Adrenal gland (tissue), 12 donors: ENCODE data around the gene AGBL1. TPM values are rescaled to one million over a fixed set of nuclear protein-coding genes. Genes with fewer than 3 reads are reported as not detected.

ENCODE experiments used
- DNase-seq, 7 donors: peaks; one replicate each; pipeline ENCODE4 v3.0.0-alpha.2; 2019 to 2020
- H3K27ac ChIP-seq, 5 donors: fragments of 200-600 bp; sonication (generic) in 4 of 5; 1 replicate in 3 of 5; 2 replicates in 2 of 5; pipeline versions ENCODE4 v1.5.1 to v1.8.0; 2016 to 2020; ENCODE audit warnings: mild to moderate bottlenecking in 1 of 5
- H3K27me3 ChIP-seq: fragments of 200-600 bp; 2 replicates; pipeline ENCODE4 v1.8.0; 2021
- H3K36me3 ChIP-seq, 2 donors: fragments of 200-600 bp; replicated peaks in 1 of 2; 1 replicate in 1 of 2; 2 replicates in 1 of 2; pipeline versions ENCODE4 v1.5.1 to v1.8.0; 2018 to 2022
- H3K4me1 ChIP-seq, 2 donors: fragments of 200-600 bp; replicated peaks in 1 of 2; 1 replicate in 1 of 2; 2 replicates in 1 of 2; pipeline versions ENCODE4 v1.5.1 to v1.8.0; 2018 to 2021
- H3K4me3 ChIP-seq, 4 donors: fragments of 200-600 bp; sonication (generic) in 3 of 4; one replicate each; pipeline ENCODE4 v1.5.1; 2016 to 2018
- H3K9me3 ChIP-seq, 3 donors: fragments of 200-600 bp; sonication (generic) in 1 of 3; replicated peaks in 1 of 3; 1 replicate in 2 of 3; 2 replicates in 1 of 3; pipeline versions ENCODE4 v1.5.1 to v1.8.0; 2016 to 2021
- CTCF ChIP-seq, 6 experiments: fragments of 450-650 bp in 4 of 6; fragments of 200-600 bp in 2 of 6; sonication (generic) in 1 of 6; IDR thresholded peaks; 1 replicate in 5 of 6; 2 replicates in 1 of 6; pipeline versions ENCODE4 v1.5.1 to v1.8.0; 2016 to 2021; ENCODE audit warnings: antibody characterized with exemption in 6 of 6, mild to moderate bottlenecking in 2 of 6, moderate library complexity in 1 of 6
- POLR2A ChIP-seq, 2 donors: fragments of 450-650 bp; IDR thresholded peaks; one replicate each; pipeline ENCODE4 v1.6.1; 2017; ENCODE audit warnings: antibody characterized with exemption in 2 of 2, mild to moderate bottlenecking in 2 of 2, moderate library complexity in 1 of 2
- WGBS, 4 donors: extraction: QIAGEN DNeasy Blood & Tissue Kit in 2 of 4; methylation state at CpG; one replicate each; pipeline versions ENCODE4 v1.1.5 to v1.1.7; 2013 to 2017; 5-methylcytosine and 5-hydroxymethylcytosine counted together
- intact Hi-C, 2 donors: fragments of 100-400 bp; cut with DNase I; formaldehyde crosslinking; loops; one replicate each; pipeline versions ENCODE4 v1.14.1 to v1.15.0; 2022 to 2023
- polyA plus RNA-seq, 3 donors: library from polyadenylated mRNA; stranded (reverse); fragments of 200-250 nt in 2 of 3; fragments of 350-450 nt in 1 of 3; fragmentation: Illumina TruSeq in 1 of 3; extraction: RNeasy Lipid Tissue Mini Kit (QIAGEN cat#74804) in 1 of 3; gene quantifications; one replicate each; pipeline ENCODE4 v1.2.3, GENCODE V29; 2013 to 2014
- total RNA-seq, 9 donors: library from RNA; depleted of rRNA in 4 of 9; stranded (reverse); fragments of >200 nt in 4 of 9; fragments of 120-200 nt in 1 of 9; fragmentation: NEBNext Ultra II Directional in 1 of 9; extraction: Animal tissue kit (Norgen Biotek cat#: 25700) in 1 of 9; gene quantifications; one replicate each; pipeline versions ENCODE4 v1.1.0 to v1.2.4, GENCODE V29; 2013 to 2023
- donor health status: healthy with polysubstance abuse.
- donor health status: Bipolar disorder and iron deficiency.
- donor health status: DM: yes; HTN: yes; CAD: no.
- donor health status: DM: no; HTN: no; CAD: no.
- donor health status: DM: no; HTN: no; CAD: no.
- donor health status: DM: yes; HTN: yes; CAD: no.

Gene AGBL1
- total and polyA plus RNA-seq, 12 donors = 0.04 to 0.07 (median 0.06) TPM; not detected in 9

GRCh38 chr15:86756688-86757087 is 677.0 kb downstream of the AGBL1 start:
- 73 to 92% (median 83%) methylated on average over 3 of the region's 3 CpGs for WGBS, 4 donors
- Histone ChIP-seq H3K36me3 (no peaks in the 10 kb centered on the region), H3K9me3 (no peaks in the 10 kb centered on the region), H3K27me3 (no peaks in the 10 kb centered on the region), H3K4me3 (no peak overlapping the region), H3K4me1 (no peaks in the 10 kb centered on the region), H3K27ac (no peak overlapping the region)
- intact Hi-C loops = no loop called here
- no peak for DNase-seq
- TF ChIP-seq CTCF (IDR thresholded peaks at IDR 0.05) (peak in 1 of 6 experiments; percentile 17), POLR2A (IDR thresholded peaks at IDR 0.05) (no peak)

GRCh38 chr15:86759800-86760523 is 680.3 kb downstream of the AGBL1 start:
- DNase-seq = no peak
- H3K9me3 ChIP-seq = no peaks in the 10 kb centered on the region
- no peaks in the 10 kb centered on the region for H3K27me3 ChIP-seq
- intact Hi-C loops = no loop called here
- no peaks in the 10 kb centered on the region for H3K36me3 ChIP-seq
- no peak overlapping the region for H3K4me3 ChIP-seq
- H3K4me1 ChIP-seq = no peaks in the 10 kb centered on the region
- no peak overlapping the region for H3K27ac ChIP-seq
- WGBS, 4 donors = 45 to 66% (median 60%) methylated on average over 5 of the region's 5 CpGs
- TF ChIP-seq POLR2A (IDR thresholded peaks at IDR 0.05) (no peak), CTCF (IDR thresholded peaks at IDR 0.05) (no peak)

- no peaks in the 10 kb centered on the region for H3K4me1 ChIP-seq
- intact Hi-C loops = no loop called here
- no peaks in the 10 kb centered on the region for H3K9me3 ChIP-seq
- DNase-seq = no peak
- H3K27ac ChIP-seq = no peak overlapping the region
- WGBS, 4 donors = 49 to 73% (median 64%) methylated on average over 2 of the region's 2 CpGs
- H3K27me3 ChIP-seq = no peaks in the 10 kb centered on the region
- TF ChIP-seq CTCF (IDR thresholded peaks at IDR 0.05) = no peak
- TF ChIP-seq POLR2A (IDR thresholded peaks at IDR 0.05) = no peak
- no peaks in the 10 kb centered on the region for H3K36me3 ChIP-seq
- H3K4me3 ChIP-seq = no peak overlapping the region
Measured at GRCh38 chr15:86762874-86763273, 683.2 kb downstream of the AGBL1 start.

GRCh38 chr15:86764021-86764420 is 684.4 kb downstream of the AGBL1 start:
- no peak for DNase-seq
- intact Hi-C loops = no loop called here
- Histone ChIP-seq H3K9me3 (no peaks in the 10 kb centered on the region), H3K4me1 (no peaks in the 10 kb centered on the region), H3K27ac (no peak overlapping the region), H3K36me3 (no peaks in the 10 kb centered on the region), H3K4me3 (no peak overlapping the region), H3K27me3 (no peaks in the 10 kb centered on the region)
- 68 to 77% (median 75%) methylated on average over 3 of the region's 3 CpGs for WGBS, 4 donors
- TF ChIP-seq POLR2A (IDR thresholded peaks at IDR 0.05) (no peak), CTCF (IDR thresholded peaks at IDR 0.05) (no peak)
